K562 (cell line): ENCODE measurements around the gene SHB. TPM values are rescaled to one million over a fixed set of nuclear protein-coding genes. Genes with fewer than 3 reads are reported as not detected.

ENCODE experiments used
- ASH1L ChIP-seq: fragments of 450-650 bp; IDR thresholded peaks from 2 replicates; pipeline ENCODE4 v1.6.1; 2018; ENCODE audit warnings: borderline replicate concordance, mild to moderate bottlenecking, low read depth; ENCODE audit not compliant: partially characterized antibody
- CTBP1 ChIP-seq: fragments of 450-650 bp; IDR thresholded peaks from 2 replicates; pipeline ENCODE4 v1.6.1; 2016; ENCODE audit warnings: borderline replicate concordance
- CTCFL ChIP-seq: IDR thresholded peaks from 2 replicates; pipeline ENCODE4 v1.6.1; 2011; ENCODE audit warnings: borderline replicate concordance, low read depth, mild to moderate bottlenecking, moderate library complexity, low read length; ENCODE audit not compliant: insufficient read depth, poor library complexity, severe bottlenecking
- HDGF ChIP-seq: fragments of 450-650 bp; IDR thresholded peaks from 2 replicates; pipeline ENCODE4 v1.6.1; 2016
- IRF1 ChIP-seq: sonication (generic); formaldehyde crosslinking; IDR thresholded peaks from 2 replicates; pipeline ENCODE4 v1.8.0; 2022; ENCODE audit warnings: missing genetic modification reagents, mild to moderate bottlenecking, borderline replicate concordance
- JUND ChIP-seq, 2 experiments: IDR thresholded peaks; 2 replicates in 1 of 2; 3 replicates in 1 of 2; pipeline ENCODE4 v1.6.1; 2011; ENCODE audit warnings: borderline replicate concordance in 2 of 2, low read depth in 2 of 2, low read length in 2 of 2, improper control_type of control experiment in 1 of 2, missing biosample characterization in 1 of 2, missing genetic modification characterization in 1 of 2, missing genetic modification reagents in 1 of 2
- MEIS2 ChIP-seq: fragments of 450-650 bp; IDR thresholded peaks from 2 replicates; pipeline ENCODE4 v1.6.1; 2014; ENCODE audit warnings: mild to moderate bottlenecking; ENCODE audit not compliant: partially characterized antibody
- SMC3 ChIP-seq: conservative IDR thresholded peaks from 2 replicates; pipeline ENCODE4 v1.6.1; 2011; ENCODE audit warnings: low read depth, low read length, improper control_type of control experiment; ENCODE audit not compliant: insufficient read depth
- SPI1 ChIP-seq: IDR thresholded peaks from 2 replicates; pipeline ENCODE4 v1.6.1; 2011; ENCODE audit warnings: low read depth, low read length, control low read depth, borderline replicate concordance
- ZC3H11A ChIP-seq: IDR thresholded peaks from 2 replicates; pipeline ENCODE4 v1.6.1; 2012; ENCODE audit warnings: low read depth, low read length, improper control_type of control experiment
- polyA plus RNA-seq, 8 experiments: library from polyadenylated mRNA; depleted of rRNA in 4 of 8; stranded (reverse) in 5 of 8; unstranded in 3 of 8; fragments of >200 nt; fragmentation: Nextera tagmentation in 2 of 8; fragmentation: Illumina TruSeq in 1 of 8; extraction: Ambion mirVana in 2 of 8; extraction: Trizol in 1 of 8; gene quantifications; 2 replicates each; pipeline versions ENCODE4 v1.2.1 to v1.2.3, GENCODE V29; 2011 to 2014; ENCODE audit warnings: inconsistent platforms in 1 of 8, missing spikeins in 1 of 8
- total RNA-seq, 7 experiments: library from RNA; depleted of rRNA in 6 of 7; stranded (reverse); fragments of >200 nt in 6 of 7; fragmentation: Illumina TruSeq in 2 of 7; extraction: Trizol in 2 of 7; gene quantifications; 2 replicates each; pipeline versions ENCODE4 v1.2.1 to v1.2.3, GENCODE V29; 2011 to 2021; ENCODE audit warnings: low replicate concordance in 1 of 7
- TF ChIP-seq, protein P1 (sequence below): sonication (generic); formaldehyde crosslinking; IDR thresholded peaks from 2 replicates; pipeline ENCODE4 v1.9.0; 2022; ENCODE audit warnings: mild to moderate bottlenecking, missing genetic modification reagents

Gene SHB
- total and polyA plus RNA-seq, 9 of the 15 experiments (the other 6 are each of a cell fraction or from before 2014, with no cell fraction given) = 0.78 to 16.0 (median 5.3) TPM

- no peak for TF ChIP-seq CTCFL
- TF ChIP-seq, protein P1, sequence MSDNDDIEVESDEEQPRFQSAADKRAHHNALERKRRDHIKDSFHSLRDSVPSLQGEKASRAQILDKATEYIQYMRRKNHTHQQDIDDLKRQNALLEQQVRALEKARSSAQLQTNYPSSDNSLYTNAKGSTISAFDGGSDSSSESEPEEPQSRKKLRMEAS (CRISPR knock-in tag) = peak; percentile 7; the same call in 1 of the 2 replicates
- peak; percentile 69 for TF ChIP-seq SPI1
- TF ChIP-seq ZC3H11A = no peak
- no peak for TF ChIP-seq IRF1 (CRISPR knock-in tag)
- TF ChIP-seq MEIS2 = peak; percentile 26
- no peak for TF ChIP-seq SMC3
- TF ChIP-seq ASH1L = no peak
- TF ChIP-seq CTBP1 = peak; percentile 49
- TF ChIP-seq HDGF = peak; percentile 32; the same call in 1 of the 2 replicates
- TF ChIP-seq JUND (IDR thresholded peaks at IDR 0.05; ENCODE audit: borderline replicate concordance, low read depth, low read length) = peak; percentile 6; the same call in 1 of the 2 replicates
- TF ChIP-seq JUND (tag; IDR thresholded peaks at IDR 0.05; ENCODE audit: borderline replicate concordance, low read depth, low read length) = no peak
Measured at GRCh38 chr9:38008168-38009034, 60.6 kb downstream of the SHB start (continued).
